C4-2B (cell line): ENCODE results near the gene FGGY.

Source experiments
- ZFX ChIP-seq: fragments of 450-650 bp; IDR thresholded peaks from 2 replicates; pipeline ENCODE4 v1.6.1; 2017
- TF ChIP-seq, protein P1 (sequence below): fragments of 450-650 bp; conservative IDR thresholded peaks from 2 replicates; pipeline ENCODE4 v1.5.1; 2017; ENCODE audit warnings: mild to moderate bottlenecking

GRCh38 chr1:59322394-59322793 lies 25.5 kb downstream of the FGGY start:
- TF ChIP-seq, protein P1, sequence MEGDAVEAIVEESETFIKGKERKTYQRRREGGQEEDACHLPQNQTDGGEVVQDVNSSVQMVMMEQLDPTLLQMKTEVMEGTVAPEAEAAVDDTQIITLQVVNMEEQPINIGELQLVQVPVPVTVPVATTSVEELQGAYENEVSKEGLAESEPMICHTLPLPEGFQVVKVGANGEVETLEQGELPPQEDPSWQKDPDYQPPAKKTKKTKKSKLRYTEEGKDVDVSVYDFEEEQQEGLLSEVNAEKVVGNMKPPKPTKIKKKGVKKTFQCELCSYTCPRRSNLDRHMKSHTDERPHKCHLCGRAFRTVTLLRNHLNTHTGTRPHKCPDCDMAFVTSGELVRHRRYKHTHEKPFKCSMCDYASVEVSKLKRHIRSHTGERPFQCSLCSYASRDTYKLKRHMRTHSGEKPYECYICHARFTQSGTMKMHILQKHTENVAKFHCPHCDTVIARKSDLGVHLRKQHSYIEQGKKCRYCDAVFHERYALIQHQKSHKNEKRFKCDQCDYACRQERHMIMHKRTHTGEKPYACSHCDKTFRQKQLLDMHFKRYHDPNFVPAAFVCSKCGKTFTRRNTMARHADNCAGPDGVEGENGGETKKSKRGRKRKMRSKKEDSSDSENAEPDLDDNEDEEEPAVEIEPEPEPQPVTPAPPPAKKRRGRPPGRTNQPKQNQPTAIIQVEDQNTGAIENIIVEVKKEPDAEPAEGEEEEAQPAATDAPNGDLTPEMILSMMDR = no peak
- TF ChIP-seq ZFX = no peak
